ENCODE data around the gene KRR1.

Gene KRR1

GRCh38 chr12:75511116-75512048, at the start of gene KRR1:
Gene KRR1, minus strand, starts transcription at chr12:75511609. Its CDS starts 12 bp downstream, at chr12:75511597.
- H3K4me3 ChIP-seq (ENCODE audit: low read depth, low read length): peak within 1 kb of the TSS; percentile 72
- TF ChIP-seq CTCF (IDR thresholded peaks at IDR 0.05; ENCODE audit: low read depth, low read length, missing control alignments): no peak
- DNase-seq (ENCODE audit: low read depth): peak; percentile 95

GRCh38 chr12:75560167-75560566, 48.8 kb upstream of the KRR1 start:
- TF ChIP-seq CTCF (IDR thresholded peaks at IDR 0.05; ENCODE audit: low read depth, low read length, missing control alignments): peak; percentile 40
- no peak for DNase-seq (ENCODE audit: low read depth)
- H3K4me3 ChIP-seq (ENCODE audit: low read depth, low read length): no peak overlapping the region

GRCh38 chr12:75558287-75558686, 46.9 kb upstream of the KRR1 start:
- DNase-seq (ENCODE audit: low read depth): no peak
- TF ChIP-seq CTCF (IDR thresholded peaks at IDR 0.05; ENCODE audit: low read depth, low read length, missing control alignments): no peak
- H3K4me3 ChIP-seq (ENCODE audit: low read depth, low read length): no peak overlapping the region

GRCh38 chr12:75556311-75556899, 45.0 kb upstream of the KRR1 start:
- H3K4me3 ChIP-seq (ENCODE audit: low read depth, low read length): no peak overlapping the region
- no peak for DNase-seq (ENCODE audit: low read depth)
- TF ChIP-seq CTCF (IDR thresholded peaks at IDR 0.05; ENCODE audit: low read depth, low read length, missing control alignments): no peak

- H3K4me3 ChIP-seq (ENCODE audit: low read depth, low read length): no peak overlapping the region
- no peak for DNase-seq (ENCODE audit: low read depth)
These were observed 43.1 kb upstream of the KRR1 start for GRCh38 chr12:75554556-75554880.

GRCh38 chr12:75553836-75554555, 42.6 kb upstream of the KRR1 start:
- no peak overlapping the region for H3K4me3 ChIP-seq (ENCODE audit: low read depth, low read length)
- DNase-seq (ENCODE audit: low read depth): no peak
- no peak for TF ChIP-seq CTCF (IDR thresholded peaks at IDR 0.05; ENCODE audit: low read depth, low read length, missing control alignments)

More at GRCh38 chr12:75554556-75554880, 43.1 kb upstream of the KRR1 start:
- no peak for TF ChIP-seq CTCF (IDR thresholded peaks at IDR 0.05; ENCODE audit: low read depth, low read length, missing control alignments)

All from GM12864 (cell line).